ENCODE data around the gene GOLGA6L7.

DNA sequence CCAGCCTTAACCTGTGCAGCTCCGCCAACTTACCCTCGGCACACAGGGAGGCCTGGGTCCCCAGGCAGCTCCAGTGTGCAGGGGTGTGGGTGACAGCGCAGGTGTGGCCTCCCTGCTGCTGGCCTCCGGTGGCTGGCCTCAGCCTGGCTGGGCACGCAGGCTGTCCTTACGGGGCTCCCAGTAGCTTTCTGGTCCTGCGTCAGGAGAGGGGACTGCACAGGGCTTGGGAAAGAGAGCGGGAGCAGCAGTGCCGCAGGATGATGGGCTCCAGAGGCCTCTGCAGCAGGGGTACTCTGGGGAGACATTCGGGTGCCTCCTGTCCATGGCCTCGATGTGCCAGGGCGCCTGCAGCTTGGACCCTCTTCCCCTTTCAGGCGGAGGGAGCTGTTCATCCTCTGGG lies 46.7 kb upstream of the GOLGA6L7 start:
- no peak for TF ChIP-seq EZH2 (IDR thresholded peaks at IDR 0.05; ENCODE audit: insufficient read depth, poor library complexity, severe bottlenecking)
- no peak for TF ChIP-seq EZH2phosphoT487 (IDR thresholded peaks at IDR 0.05; ENCODE audit: insufficient read depth, low read depth)

Measured in GM23248 (cell line).